ENCODE measurements around the gene KRTAP13-2.

DNA sequence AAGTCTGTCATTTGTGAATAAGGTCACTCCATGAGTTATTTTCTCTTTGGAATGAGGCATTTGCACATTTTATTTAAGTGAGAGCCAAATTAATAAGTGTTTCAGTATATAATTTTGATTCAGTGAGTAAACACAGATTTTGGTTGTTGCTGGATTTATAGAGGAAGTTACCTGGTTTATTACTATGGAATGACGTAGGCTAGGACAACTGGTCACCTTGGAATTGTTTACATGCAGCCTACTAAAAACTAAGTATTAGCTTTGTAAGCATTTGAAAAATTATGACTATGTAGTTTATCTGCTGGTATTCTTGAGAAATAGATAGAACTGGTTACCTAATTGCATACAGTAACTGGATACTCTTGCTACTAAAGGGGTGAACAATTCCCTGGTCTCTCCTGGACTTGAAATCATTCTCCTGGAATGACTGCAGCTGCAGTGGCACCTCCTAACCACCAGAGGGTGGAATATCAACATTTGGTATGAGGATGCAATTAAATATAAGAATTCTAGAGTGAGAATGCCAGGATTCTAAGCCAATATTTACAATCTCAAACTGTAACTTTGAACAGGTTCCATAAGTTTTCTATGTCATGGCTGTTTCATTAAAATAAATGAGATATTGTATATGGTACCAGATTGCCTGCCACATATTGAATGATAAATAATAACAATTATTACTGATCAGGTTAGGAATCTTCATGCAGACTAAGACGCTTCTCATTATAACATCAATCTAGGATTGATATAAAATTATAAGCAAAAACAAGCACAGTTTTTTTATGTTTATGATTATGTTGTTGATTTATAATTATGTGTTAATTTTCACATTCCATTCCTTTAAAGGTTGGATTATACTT lies 31.1 kb downstream of the KRTAP13-2 start:
- TF ChIP-seq FOXM1 (IDR thresholded peaks at IDR 0.05; ENCODE audit: low read depth) (no peak), EP300 (IDR thresholded peaks at IDR 0.05; ENCODE audit: borderline replicate concordance in 1 of 2, low read depth in 1 of 2, low read length in 1 of 2) (no peak), GATA2 (CRISPR knock-in tag; IDR thresholded peaks at IDR 0.05) (no peak), MXI1 (IDR thresholded peaks at IDR 0.05; ENCODE audit: low read depth, low read length) (no peak), EZH2phosphoT487 (IDR thresholded peaks at IDR 0.05; ENCODE audit: borderline replicate concordance, low read depth) (no peak)
- TF ChIP-seq, protein P1, sequence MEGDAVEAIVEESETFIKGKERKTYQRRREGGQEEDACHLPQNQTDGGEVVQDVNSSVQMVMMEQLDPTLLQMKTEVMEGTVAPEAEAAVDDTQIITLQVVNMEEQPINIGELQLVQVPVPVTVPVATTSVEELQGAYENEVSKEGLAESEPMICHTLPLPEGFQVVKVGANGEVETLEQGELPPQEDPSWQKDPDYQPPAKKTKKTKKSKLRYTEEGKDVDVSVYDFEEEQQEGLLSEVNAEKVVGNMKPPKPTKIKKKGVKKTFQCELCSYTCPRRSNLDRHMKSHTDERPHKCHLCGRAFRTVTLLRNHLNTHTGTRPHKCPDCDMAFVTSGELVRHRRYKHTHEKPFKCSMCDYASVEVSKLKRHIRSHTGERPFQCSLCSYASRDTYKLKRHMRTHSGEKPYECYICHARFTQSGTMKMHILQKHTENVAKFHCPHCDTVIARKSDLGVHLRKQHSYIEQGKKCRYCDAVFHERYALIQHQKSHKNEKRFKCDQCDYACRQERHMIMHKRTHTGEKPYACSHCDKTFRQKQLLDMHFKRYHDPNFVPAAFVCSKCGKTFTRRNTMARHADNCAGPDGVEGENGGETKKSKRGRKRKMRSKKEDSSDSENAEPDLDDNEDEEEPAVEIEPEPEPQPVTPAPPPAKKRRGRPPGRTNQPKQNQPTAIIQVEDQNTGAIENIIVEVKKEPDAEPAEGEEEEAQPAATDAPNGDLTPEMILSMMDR (IDR thresholded peaks at IDR 0.05): peak; percentile 97
